WI38 (cell line): ENCODE measurements around the gene GGT5.
A peak's percentile ranks its signal among the peaks of the same experiment; 100 is the strongest.
"Not testable (repeated sequence)": the region's sequence is repeated elsewhere in the genome, so short reads cannot be mapped to it uniquely, and the experiment has no call there.

Experiments
- H3K4me3 ChIP-seq: 2 replicates; pipeline ENCODE4 v1.5.1; 2011; ENCODE audit warnings: low read depth, mild to moderate bottlenecking, control low read depth, low read length
- CTCF ChIP-seq: IDR thresholded peaks from 2 replicates; pipeline ENCODE4 v1.5.1; 2012; ENCODE audit warnings: low read depth, mild to moderate bottlenecking, control low read depth, low read length

Gene GGT5

GRCh38 chr22:24245030-24245431 lies at the start of gene GGT5:
Gene GGT5 (minus strand): TSS chr22:24245082. CDS start chr22:24244725, 357 bp downstream.
- not testable (repeated sequence) for H3K4me3 ChIP-seq

- not testable (repeated sequence) for H3K4me3 ChIP-seq
Measured at GRCh38 chr22:24292202-24292830, 47.4 kb upstream of the GGT5 start.

- no peak overlapping the region for H3K4me3 ChIP-seq
- no peak for TF ChIP-seq CTCF
Measured at GRCh38 chr22:24291515-24292201, 46.8 kb upstream of the GGT5 start.

- no peak for TF ChIP-seq CTCF
- no peak overlapping the region for H3K4me3 ChIP-seq
Measured at GRCh38 chr22:24290459-24290858, 45.6 kb upstream of the GGT5 start.

GRCh38 chr22:24289741-24290163 lies 44.9 kb upstream of the GGT5 start:
- H3K4me3 ChIP-seq: peak overlapping the region; percentile 33
- no peak for TF ChIP-seq CTCF

GRCh38 chr22:24289114-24289513 lies 44.2 kb upstream of the GGT5 start:
- H3K4me3 ChIP-seq: peak overlapping the region; percentile 33
- TF ChIP-seq CTCF: no peak

GRCh38 chr22:24287801-24288200 lies 42.9 kb upstream of the GGT5 start:
- not testable (repeated sequence) for H3K4me3 ChIP-seq

- H3K4me3 ChIP-seq: not testable (repeated sequence)
Measured at GRCh38 chr22:24287212-24287611, 42.3 kb upstream of the GGT5 start.

GRCh38 chr22:24285245-24285644 lies 40.4 kb upstream of the GGT5 start:
- no peak overlapping the region for H3K4me3 ChIP-seq
- TF ChIP-seq CTCF: no peak
